Fibroblast of lung (primary cell): Measurements from ENCODE around the gene LDHB. TPM values are rescaled to one million over a fixed set of nuclear protein-coding genes. Genes with fewer than 3 reads are reported as not detected.
A peak's percentile ranks its signal among the peaks of the same experiment; 100 is the strongest.

Experiments used
- DNase-seq, 2 donors: peaks; one replicate each; pipeline versions ENCODE4 v3.0.0 to v3.0.0-alpha.2; 2010; ENCODE audit warnings: low read depth in 2 of 2
- H2AFZ ChIP-seq: 2 replicates; pipeline ENCODE4 v1.5.1; 2012; ENCODE audit warnings: low read length, control low read depth, inconsistent platforms
- H3K27ac ChIP-seq: 2 replicates; pipeline ENCODE4 v1.5.1; 2011; ENCODE audit warnings: low read length, control low read depth; ENCODE audit not compliant: insufficient read depth
- H3K27me3 ChIP-seq: 2 replicates; pipeline ENCODE4 v1.5.1; 2011; ENCODE audit warnings: mild to moderate bottlenecking, low read length; ENCODE audit not compliant: control insufficient read depth, insufficient read depth
- H3K36me3 ChIP-seq: 2 replicates; pipeline ENCODE4 v1.5.1; 2011; ENCODE audit warnings: low read length; ENCODE audit not compliant: control insufficient read depth, insufficient read depth
- H3K4me1 ChIP-seq: 2 replicates; pipeline ENCODE4 v1.5.1; 2011; ENCODE audit warnings: low read length; ENCODE audit not compliant: control insufficient read depth, insufficient read depth; ENCODE audit errors: extremely low read depth
- H3K4me2 ChIP-seq: 2 replicates; pipeline ENCODE4 v1.5.1; 2011; ENCODE audit warnings: low read length, control low read depth; ENCODE audit not compliant: insufficient read depth; ENCODE audit errors: extremely low read depth
- H3K4me3 ChIP-seq, 4 experiments: fragments of 200-600 bp in 1 of 4; sonication (generic) in 1 of 4; replicated peaks in 1 of 4; 2 replicates each; pipeline ENCODE4 v1.5.1; 2011 to 2016; ENCODE audit warnings: low read length in 4 of 4, low read depth in 3 of 4, mild to moderate bottlenecking in 3 of 4, control low read depth in 2 of 4, inconsistent platforms in 1 of 4, mixed read lengths in 1 of 4; ENCODE audit not compliant: insufficient read depth in 1 of 4; ENCODE audit errors: control extremely low read depth in 1 of 4
- H3K79me2 ChIP-seq: 2 replicates; pipeline ENCODE4 v1.5.1; 2012; ENCODE audit warnings: mild to moderate bottlenecking, low read length, inconsistent platforms; ENCODE audit not compliant: control insufficient read depth, insufficient read depth
- H3K9ac ChIP-seq: 2 replicates; pipeline ENCODE4 v1.5.1; 2011; ENCODE audit warnings: mild to moderate bottlenecking, low read length, control low read depth; ENCODE audit not compliant: insufficient read depth
- H3K9me3 ChIP-seq: 2 replicates; pipeline ENCODE4 v1.5.1; 2012; ENCODE audit warnings: low read depth, low read length; ENCODE audit not compliant: control insufficient read depth, insufficient read depth
- H4K20me1 ChIP-seq: 2 replicates; pipeline ENCODE4 v1.5.1; 2011; ENCODE audit warnings: low read length; ENCODE audit not compliant: control insufficient read depth, insufficient read depth; ENCODE audit errors: extremely low read depth
- EZH2 ChIP-seq: IDR thresholded peaks from 2 replicates; pipeline ENCODE4 v1.5.1; 2012; ENCODE audit warnings: low read length, control low read depth, mild to moderate bottlenecking; ENCODE audit errors: missing control alignments
- polyA plus RNA-seq, 2 donors: library from polyadenylated mRNA; depleted of rRNA in 1 of 2; stranded (reverse) in 1 of 2; unstranded in 1 of 2; fragments of >200 nt; gene quantifications; 2 replicates each; pipeline ENCODE4 v1.2.1, GENCODE V29; 2011 to 2012; ENCODE audit warnings: missing spikeins in 1 of 2
- total RNA-seq: library from RNA; depleted of rRNA; stranded (reverse); fragments of >200 nt; gene quantifications from 2 replicates; pipeline ENCODE4 v1.2.1, GENCODE V29; 2014
- TF ChIP-seq, protein P1 (sequence below), 2 donors: IDR thresholded peaks in 1 of 2; conservative IDR thresholded peaks in 1 of 2; 1 replicate in 1 of 2; 2 replicates in 1 of 2; pipeline ENCODE4 v1.5.1; 2011 to 2012; ENCODE audit warnings: low read length in 2 of 2, control low read depth in 1 of 2, inconsistent platforms in 1 of 2, low read depth in 1 of 2, mild to moderate bottlenecking in 1 of 2

LDHB gene
- total and polyA plus RNA-seq, 2 donors (not counting 1 experiment from before 2014, with no cell fraction given) = 628 to 905 TPM

- Histone ChIP-seq H2AFZ (no peak overlapping the region), H3K4me2 (no peak overlapping the region), H3K79me2 (no peaks in the 10 kb centered on the region), H3K4me3 (no peak overlapping the region), H3K9me3 (no peaks in the 10 kb centered on the region), H3K27ac (peak overlapping the region; percentile 32), H3K4me1 (no peaks in the 10 kb centered on the region), H4K20me1 (no peaks in the 10 kb centered on the region), H3K36me3 (peaks cover 14% of the 10 kb centered on the region), H3K9ac (no peak overlapping the region), H3K27me3 (no peaks in the 10 kb centered on the region)
- no peak for TF ChIP-seq EZH2
- TF ChIP-seq, protein P1, sequence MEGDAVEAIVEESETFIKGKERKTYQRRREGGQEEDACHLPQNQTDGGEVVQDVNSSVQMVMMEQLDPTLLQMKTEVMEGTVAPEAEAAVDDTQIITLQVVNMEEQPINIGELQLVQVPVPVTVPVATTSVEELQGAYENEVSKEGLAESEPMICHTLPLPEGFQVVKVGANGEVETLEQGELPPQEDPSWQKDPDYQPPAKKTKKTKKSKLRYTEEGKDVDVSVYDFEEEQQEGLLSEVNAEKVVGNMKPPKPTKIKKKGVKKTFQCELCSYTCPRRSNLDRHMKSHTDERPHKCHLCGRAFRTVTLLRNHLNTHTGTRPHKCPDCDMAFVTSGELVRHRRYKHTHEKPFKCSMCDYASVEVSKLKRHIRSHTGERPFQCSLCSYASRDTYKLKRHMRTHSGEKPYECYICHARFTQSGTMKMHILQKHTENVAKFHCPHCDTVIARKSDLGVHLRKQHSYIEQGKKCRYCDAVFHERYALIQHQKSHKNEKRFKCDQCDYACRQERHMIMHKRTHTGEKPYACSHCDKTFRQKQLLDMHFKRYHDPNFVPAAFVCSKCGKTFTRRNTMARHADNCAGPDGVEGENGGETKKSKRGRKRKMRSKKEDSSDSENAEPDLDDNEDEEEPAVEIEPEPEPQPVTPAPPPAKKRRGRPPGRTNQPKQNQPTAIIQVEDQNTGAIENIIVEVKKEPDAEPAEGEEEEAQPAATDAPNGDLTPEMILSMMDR (conservative IDR thresholded peaks at IDR 0.05 in 1 of 2, IDR thresholded peaks at IDR 0.05 in 1 of 2; ENCODE audit: low read depth in 1 of 2, low read length in 2 of 2) = no peak
- DNase-seq = peak; percentile 28 to 29
These were observed 19.4 kb downstream of the LDHB start for GRCh38 chr12:21638054-21638891.

DNA sequence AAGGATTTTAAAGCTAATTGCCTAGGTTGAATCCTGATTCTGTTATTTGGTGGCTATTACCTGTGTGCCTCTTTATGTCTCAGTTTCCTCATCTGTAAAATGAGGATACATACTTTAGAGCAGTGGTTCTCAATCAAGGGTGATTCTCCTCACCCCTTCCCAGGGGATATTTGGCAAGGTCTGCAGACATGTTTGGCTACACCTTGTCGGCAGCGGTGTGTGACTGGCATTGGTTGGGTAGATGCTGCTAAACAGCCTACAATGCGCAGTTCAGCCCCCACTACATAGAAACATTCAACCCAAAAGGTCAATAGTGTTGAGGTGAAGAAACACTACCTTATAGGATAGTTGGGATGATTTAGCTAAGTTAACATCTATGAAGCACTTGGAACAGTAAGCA lies 23.4 kb downstream of the LDHB start:
- no peaks in the 10 kb centered on the region for H3K4me1 ChIP-seq
- H3K9me3 ChIP-seq = no peaks in the 10 kb centered on the region
- no peak overlapping the region for H3K4me3 ChIP-seq
- no peak for TF ChIP-seq EZH2
- TF ChIP-seq, protein P1 (conservative IDR thresholded peaks at IDR 0.05 in 1 of 2, IDR thresholded peaks at IDR 0.05 in 1 of 2; ENCODE audit: low read depth in 1 of 2, low read length in 2 of 2) = no peak
- no peak for DNase-seq
- H3K79me2 ChIP-seq = no peaks in the 10 kb centered on the region
- no peak overlapping the region for H3K4me2 ChIP-seq
- H3K36me3 ChIP-seq = peaks cover 8% of the 10 kb centered on the region
- H3K27me3 ChIP-seq = no peaks in the 10 kb centered on the region
- no peak overlapping the region for H3K9ac ChIP-seq
- H2AFZ ChIP-seq = no peak overlapping the region
- H3K27ac ChIP-seq = no peak overlapping the region
- H4K20me1 ChIP-seq = no peaks in the 10 kb centered on the region

DNA sequence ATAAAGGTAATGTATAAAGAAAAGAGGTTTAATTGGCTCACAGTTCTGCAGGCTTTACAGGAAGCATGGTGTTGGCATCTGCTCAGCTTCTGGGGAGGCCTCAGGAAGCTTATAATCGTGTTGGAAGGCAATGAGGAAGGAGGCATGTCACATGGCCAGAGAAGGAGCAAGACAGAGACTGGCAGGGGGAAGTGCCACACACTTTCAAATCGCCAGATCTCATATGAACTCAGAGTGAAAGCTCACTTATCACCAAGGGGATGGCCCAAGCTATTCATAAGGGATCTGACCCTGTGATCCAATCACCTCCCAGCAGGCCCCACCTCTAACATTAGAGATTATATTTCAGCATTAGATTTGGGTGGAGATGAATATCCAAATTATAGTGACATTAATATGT lies 26.3 kb downstream of the LDHB start:
- no peak for TF ChIP-seq EZH2
- Histone ChIP-seq H3K27me3 (no peaks in the 10 kb centered on the region), H3K4me3 (no peak overlapping the region), H3K4me2 (no peak overlapping the region), H3K27ac (no peak overlapping the region), H4K20me1 (no peaks in the 10 kb centered on the region), H3K36me3 (peaks cover 3% of the 10 kb centered on the region), H3K79me2 (no peaks in the 10 kb centered on the region), H3K9me3 (no peaks in the 10 kb centered on the region), H3K4me1 (no peaks in the 10 kb centered on the region), H3K9ac (no peak overlapping the region), H2AFZ (no peak overlapping the region)
- no peak for DNase-seq
